ENCODE measurements around the gene FAM25C. TPM values are rescaled to one million over a fixed set of nuclear protein-coding genes. Genes with fewer than 3 reads are reported as not detected.
"Not testable (repeated sequence)": the region's sequence is repeated elsewhere in the genome, so short reads cannot be mapped to it uniquely, and the experiment has no call there.

FAM25C gene
- total and polyA plus RNA-seq, 10 of the 15 experiments (the other 5 are each of a cell fraction or from before 2014, with no cell fraction given), result not detected

GRCh38 chr10:47975409-47975808 is 24.2 kb downstream of the FAM25C start:
- in situ Hi-C loops (cut with MboI); H3K36me3 ChIP-seq (ENCODE audit: control insufficient read depth in 2 of 2, insufficient read depth in 2 of 2, low read length in 1 of 2); H3K27ac ChIP-seq (ENCODE audit: control insufficient read depth, insufficient read depth); H3K4me2 ChIP-seq (ENCODE audit: control insufficient read depth, insufficient read depth); H3K4me1 ChIP-seq (ENCODE audit: control insufficient read depth, insufficient read depth, low read length); ATAC-seq; H3K27me3 ChIP-seq (replicated peaks in 1 of 2; ENCODE audit: control insufficient read depth in 2 of 2, insufficient read depth in 2 of 2, low read length in 1 of 2); H3K79me2 ChIP-seq (ENCODE audit: control insufficient read depth, insufficient read depth, low read length); POLR2A ChIA-PET; H3K4me3 ChIP-seq; intact Hi-C loops (cut with micrococcal nuclease; ENCODE audit: unreplicated experiment); RAD21 ChIA-PET (ENCODE audit: unreplicated experiment); H3K9me3 ChIP-seq (replicated peaks; ENCODE audit: control insufficient read depth, insufficient read depth, low read length); FAIRE-seq; H3K9ac ChIP-seq (ENCODE audit: control insufficient read depth, insufficient read depth, low read length); DNase-seq (ENCODE audit: low read depth, low spot score); CTCF ChIA-PET; H4K20me1 ChIP-seq (ENCODE audit: control insufficient read depth, insufficient read depth); SMC1A ChIA-PET (ENCODE audit: uncharacterized antibody, unreplicated experiment); H2AFZ ChIP-seq (ENCODE audit: control insufficient read depth, low read depth, low read length); BruUV-seq (replicated peaks): not testable (repeated sequence)
- 43% methylated on average over 1 of the region's 3 CpGs for WGBS (ENCODE audit: insufficient coverage, insufficient replicate concordance, low lambda C conversion rate, missing lambda C conversion rate)

- H3K4me1 ChIP-seq (ENCODE audit: control insufficient read depth, insufficient read depth, low read length); DNase-seq (ENCODE audit: low read depth, low spot score); H3K27me3 ChIP-seq (replicated peaks in 1 of 2; ENCODE audit: control insufficient read depth in 2 of 2, insufficient read depth in 2 of 2, low read length in 1 of 2); H3K9me3 ChIP-seq (replicated peaks; ENCODE audit: control insufficient read depth, insufficient read depth, low read length); H3K36me3 ChIP-seq (ENCODE audit: control insufficient read depth in 2 of 2, insufficient read depth in 2 of 2, low read length in 1 of 2); H4K20me1 ChIP-seq (ENCODE audit: control insufficient read depth, insufficient read depth); H3K4me2 ChIP-seq (ENCODE audit: control insufficient read depth, insufficient read depth); H2AFZ ChIP-seq (ENCODE audit: control insufficient read depth, low read depth, low read length); SMC1A ChIA-PET (ENCODE audit: uncharacterized antibody, unreplicated experiment); H3K4me3 ChIP-seq; RAD21 ChIA-PET (ENCODE audit: unreplicated experiment); in situ Hi-C loops (cut with MboI); intact Hi-C loops (cut with micrococcal nuclease; ENCODE audit: unreplicated experiment); CTCF ChIA-PET; ATAC-seq; H3K27ac ChIP-seq (ENCODE audit: control insufficient read depth, insufficient read depth); H3K79me2 ChIP-seq (ENCODE audit: control insufficient read depth, insufficient read depth, low read length); POLR2A ChIA-PET; H3K9ac ChIP-seq (ENCODE audit: control insufficient read depth, insufficient read depth, low read length); BruUV-seq (replicated peaks); FAIRE-seq: not testable (repeated sequence)
Observed at GRCh38 chr10:47973131-47973530, 26.5 kb downstream of the FAM25C start.

GRCh38 chr10:47972077-47972476 is 27.5 kb downstream of the FAM25C start:
- H3K9me3 ChIP-seq (replicated peaks; ENCODE audit: control insufficient read depth, insufficient read depth, low read length); H4K20me1 ChIP-seq (ENCODE audit: control insufficient read depth, insufficient read depth); H3K4me2 ChIP-seq (ENCODE audit: control insufficient read depth, insufficient read depth); H3K27ac ChIP-seq (ENCODE audit: control insufficient read depth, insufficient read depth); H3K9ac ChIP-seq (ENCODE audit: control insufficient read depth, insufficient read depth, low read length); H3K4me3 ChIP-seq; BruUV-seq (replicated peaks); SMC1A ChIA-PET (ENCODE audit: uncharacterized antibody, unreplicated experiment); ATAC-seq; CTCF ChIA-PET; in situ Hi-C loops (cut with MboI); RAD21 ChIA-PET (ENCODE audit: unreplicated experiment); H3K27me3 ChIP-seq (replicated peaks in 1 of 2; ENCODE audit: control insufficient read depth in 2 of 2, insufficient read depth in 2 of 2, low read length in 1 of 2); POLR2A ChIA-PET; H3K79me2 ChIP-seq (ENCODE audit: control insufficient read depth, insufficient read depth, low read length); H2AFZ ChIP-seq (ENCODE audit: control insufficient read depth, low read depth, low read length); DNase-seq (ENCODE audit: low read depth, low spot score); H3K4me1 ChIP-seq (ENCODE audit: control insufficient read depth, insufficient read depth, low read length); intact Hi-C loops (cut with micrococcal nuclease; ENCODE audit: unreplicated experiment); FAIRE-seq; H3K36me3 ChIP-seq (ENCODE audit: control insufficient read depth in 2 of 2, insufficient read depth in 2 of 2, low read length in 1 of 2): not testable (repeated sequence)
- no CpG with 5 or more reads among the region's 2 CpGs for WGBS (ENCODE audit: insufficient coverage, insufficient replicate concordance, low lambda C conversion rate, missing lambda C conversion rate)

- H3K4me1 ChIP-seq (ENCODE audit: control insufficient read depth, insufficient read depth, low read length), result not testable (repeated sequence)
Observed at GRCh38 chr10:47971598-47971997, 28.0 kb downstream of the FAM25C start.

More at GRCh38 chr10:47971598-47971997, 28.0 kb downstream of the FAM25C start:
- BruUV-seq (replicated peaks); RAD21 ChIA-PET (ENCODE audit: unreplicated experiment); H3K27ac ChIP-seq (ENCODE audit: control insufficient read depth, insufficient read depth); CTCF ChIA-PET; POLR2A ChIA-PET; H3K4me3 ChIP-seq; intact Hi-C loops (cut with micrococcal nuclease; ENCODE audit: unreplicated experiment); H3K9ac ChIP-seq (ENCODE audit: control insufficient read depth, insufficient read depth, low read length); SMC1A ChIA-PET (ENCODE audit: uncharacterized antibody, unreplicated experiment); DNase-seq (ENCODE audit: low read depth, low spot score); H3K79me2 ChIP-seq (ENCODE audit: control insufficient read depth, insufficient read depth, low read length); H3K27me3 ChIP-seq (replicated peaks in 1 of 2; ENCODE audit: control insufficient read depth in 2 of 2, insufficient read depth in 2 of 2, low read length in 1 of 2); H4K20me1 ChIP-seq (ENCODE audit: control insufficient read depth, insufficient read depth); ATAC-seq; H3K36me3 ChIP-seq (ENCODE audit: control insufficient read depth in 2 of 2, insufficient read depth in 2 of 2, low read length in 1 of 2); H2AFZ ChIP-seq (ENCODE audit: control insufficient read depth, low read depth, low read length); in situ Hi-C loops (cut with MboI); H3K4me2 ChIP-seq (ENCODE audit: control insufficient read depth, insufficient read depth); H3K9me3 ChIP-seq (replicated peaks; ENCODE audit: control insufficient read depth, insufficient read depth, low read length); FAIRE-seq: not testable (repeated sequence)
- no CpG with 5 or more reads among the region's 5 CpGs for WGBS (ENCODE audit: insufficient coverage, insufficient replicate concordance, low lambda C conversion rate, missing lambda C conversion rate)

All from GM12878 (cell line).